NCI-H2107 (cell line): ENCODE results near the gene CPA5.

Source experiments
- DNase-seq: peaks from one replicate; lab custom pipeline; 2025; lab: John Stamatoyannopoulos, UW

Gene CPA5

DNA sequence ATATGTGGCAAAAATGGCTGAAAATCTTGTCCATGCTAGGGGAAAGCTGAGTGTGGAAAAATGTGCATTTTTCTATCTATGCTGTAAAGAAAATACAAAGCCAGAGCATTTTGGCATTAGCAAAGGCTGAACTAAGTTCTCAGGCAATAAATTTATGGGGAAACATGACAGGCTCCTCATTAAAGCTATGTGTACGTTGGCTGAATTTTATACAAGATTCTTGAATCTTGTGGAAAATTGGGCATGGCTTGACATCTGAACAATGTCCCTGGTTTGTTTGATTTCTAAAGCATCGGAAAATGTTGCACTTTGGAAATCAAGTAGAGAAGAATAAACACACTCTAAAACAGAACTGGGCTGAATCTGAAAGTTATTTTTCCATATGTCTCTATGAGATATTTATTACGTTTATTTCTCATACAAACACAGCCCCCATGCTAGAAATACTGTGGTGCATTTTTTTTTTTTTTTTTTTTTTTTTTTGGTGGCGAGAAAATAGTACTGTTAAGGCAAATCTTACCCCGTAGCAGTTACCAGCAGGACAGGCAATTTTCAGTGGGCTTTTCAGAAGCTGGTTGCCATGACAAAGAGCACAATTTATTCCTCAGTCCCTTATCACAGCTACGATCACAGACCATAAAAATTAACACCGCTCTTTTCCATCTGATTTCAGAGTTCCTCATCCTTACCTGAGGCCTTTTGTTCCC, 52.6 kb downstream of the CPA5 start:
- no peak for DNase-seq

DNA sequence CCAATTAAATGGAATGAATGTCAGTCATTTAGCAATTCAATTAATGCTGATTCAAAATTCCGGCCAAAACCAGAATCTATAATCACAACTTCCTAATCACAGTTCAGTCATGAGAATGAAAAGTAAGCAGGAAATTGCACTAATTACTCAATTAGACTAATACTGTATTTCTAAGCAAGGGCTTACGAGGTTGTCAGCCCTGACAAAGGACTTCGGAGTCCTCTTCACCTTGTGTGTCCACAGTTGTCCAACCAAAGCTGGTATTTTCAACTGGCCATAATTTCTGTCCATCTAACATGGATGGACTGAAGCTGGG, 53.1 kb downstream of the CPA5 start:
- no peak for DNase-seq

DNA sequence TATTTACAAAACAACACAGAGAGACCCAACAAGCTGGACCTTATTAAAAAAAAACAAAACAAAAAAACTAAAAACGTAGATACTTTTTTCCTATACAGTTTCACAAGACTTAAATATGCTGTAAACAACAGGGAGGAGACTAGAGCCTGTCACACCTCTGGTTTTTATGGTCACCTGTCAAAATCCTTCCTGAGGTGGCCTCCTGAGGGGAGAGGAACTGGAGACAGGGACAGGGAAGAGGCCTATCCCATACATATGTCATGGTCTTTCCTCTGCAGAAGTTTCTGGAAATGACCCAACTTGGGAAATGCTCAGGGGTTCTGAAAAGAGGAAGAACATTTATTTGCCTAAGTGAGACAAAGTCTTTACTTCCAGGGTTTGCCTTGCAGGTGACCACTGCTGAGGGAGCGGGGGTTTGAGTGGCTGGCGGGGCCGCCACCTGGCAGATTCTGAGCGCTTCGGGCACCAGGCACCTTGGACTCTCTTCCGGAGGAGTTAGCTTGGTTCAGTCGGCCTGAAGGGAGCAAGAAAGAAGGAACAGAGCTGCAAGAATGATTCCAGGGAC, 54.0 kb downstream of the CPA5 start:
- no peak for DNase-seq

DNA sequence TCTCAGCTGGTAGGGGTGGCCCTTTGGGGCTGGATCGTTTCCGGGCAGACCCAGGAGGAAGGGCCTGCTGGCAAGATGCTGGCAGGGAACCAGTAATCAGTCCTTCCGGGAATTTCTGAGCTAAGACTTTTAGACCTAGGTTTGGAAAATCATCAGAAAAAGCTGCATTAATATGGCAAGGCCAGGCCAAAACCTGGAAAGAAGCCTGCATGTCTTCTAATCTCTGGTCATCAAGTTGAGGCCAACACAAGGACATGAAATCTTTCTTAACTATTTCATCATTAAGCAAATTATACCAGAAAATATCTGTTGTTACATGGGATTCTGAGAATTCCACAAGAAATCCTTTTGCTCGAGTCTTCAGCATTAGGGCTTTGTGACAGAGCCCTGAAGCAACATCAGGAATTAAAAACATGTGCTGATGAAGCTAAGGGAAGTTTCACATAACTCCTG, 55.5 kb downstream of the CPA5 start:
- DNase-seq: no peak

DNA sequence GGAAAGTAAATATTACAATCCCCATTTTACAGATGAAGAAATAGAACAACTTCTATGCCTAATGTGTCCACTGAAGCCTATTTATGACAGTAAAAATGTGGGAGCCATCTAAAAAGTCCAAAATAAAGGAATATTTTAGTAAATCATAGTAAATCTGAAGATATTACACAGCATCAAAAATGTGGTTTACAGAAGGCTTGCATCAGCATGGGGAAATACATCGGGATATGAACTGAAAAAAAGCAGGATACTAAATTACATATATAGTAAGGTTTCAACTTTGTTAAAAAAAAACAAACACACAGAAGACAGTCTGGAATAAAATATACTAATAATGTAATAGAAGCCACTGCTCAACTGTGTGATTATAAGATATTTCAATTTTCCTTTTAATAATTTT, 56.5 kb downstream of the CPA5 start:
- DNase-seq: no peak

DNA sequence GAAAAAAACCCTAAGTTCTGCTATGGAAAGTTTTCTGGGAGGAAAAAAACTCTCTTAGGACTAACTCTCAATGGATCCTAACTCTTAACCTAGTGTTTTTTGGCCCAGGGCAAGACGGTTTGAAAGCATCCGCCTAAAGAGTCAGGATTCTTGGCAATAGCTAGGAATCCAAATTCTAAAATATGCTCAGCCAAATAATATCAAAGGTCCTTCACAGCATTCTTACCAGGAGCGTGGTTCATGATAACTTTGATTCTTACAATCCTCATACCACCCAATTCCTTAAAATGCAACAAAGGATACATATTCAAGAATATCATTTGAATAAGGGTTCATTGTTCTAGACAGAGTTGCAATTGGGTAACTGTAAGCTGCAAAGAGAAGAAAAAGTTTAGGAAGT, 57.0 kb downstream of the CPA5 start:
- DNase-seq: no peak

DNA sequence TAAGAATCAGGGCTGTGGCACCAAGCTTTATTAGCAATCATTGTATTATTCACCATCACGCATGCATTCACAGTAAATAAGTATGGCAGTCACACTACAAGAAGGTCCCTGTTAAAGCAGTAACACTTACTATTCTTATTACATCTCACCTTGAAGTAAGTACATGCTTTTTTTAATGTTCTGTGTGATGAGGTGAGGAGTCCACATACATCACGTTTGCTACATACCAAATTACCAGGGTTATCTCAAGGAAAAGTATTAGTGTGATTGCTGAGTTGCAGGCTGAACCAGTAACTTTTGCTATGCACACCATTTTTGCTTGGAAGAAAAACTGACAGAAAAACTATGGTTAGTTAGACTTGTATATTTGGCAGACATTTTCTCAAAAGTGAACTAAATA, 60.4 kb downstream of the CPA5 start:
- no peak for DNase-seq

DNA sequence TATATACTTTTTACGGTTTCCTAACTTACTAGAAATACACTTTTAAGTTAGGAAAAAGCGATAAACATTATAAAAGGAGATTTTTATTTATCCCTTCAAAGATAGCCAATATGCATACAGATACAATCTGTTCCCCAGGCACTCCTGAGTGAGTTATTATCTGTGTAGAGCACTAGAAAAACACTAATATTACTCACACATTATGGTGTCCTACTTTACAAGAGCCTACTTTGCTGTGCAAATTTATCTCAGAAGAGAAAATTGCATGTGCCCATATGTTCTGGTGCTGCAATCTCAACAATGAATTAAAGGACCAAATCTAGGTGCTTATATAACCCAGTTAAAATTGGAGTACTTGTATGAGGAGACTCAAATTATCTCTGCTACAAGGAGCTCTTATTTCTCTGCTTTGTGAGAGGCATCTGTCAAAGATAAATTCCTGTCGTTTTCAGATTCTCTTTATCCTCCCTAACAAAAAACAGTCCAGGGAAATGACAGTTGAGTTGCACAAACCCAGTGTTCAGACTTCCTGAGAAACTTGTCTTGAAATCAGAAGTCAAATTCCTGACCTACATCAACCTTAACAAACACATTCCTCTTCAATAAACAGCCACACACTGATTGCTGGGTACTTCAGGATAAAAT, 64.6 kb downstream of the CPA5 start:
- no peak for DNase-seq

DNA sequence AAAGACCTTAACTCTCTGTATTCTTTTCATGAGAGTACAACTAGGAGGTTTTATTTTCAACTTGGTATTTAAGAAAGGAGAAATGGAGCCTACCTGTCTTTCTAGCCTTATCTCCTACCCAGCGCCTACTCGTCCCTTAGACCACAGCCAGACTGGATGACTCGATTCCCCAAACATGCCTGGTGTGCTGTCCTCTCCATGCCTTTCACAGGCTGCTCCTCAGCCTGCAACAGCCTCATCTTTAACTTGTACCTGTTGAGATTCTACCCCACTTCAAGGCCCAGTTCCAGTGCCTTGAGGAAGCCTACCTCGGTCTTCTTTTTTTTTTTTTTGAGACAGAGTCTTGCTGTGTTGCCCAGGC, 65.1 kb downstream of the CPA5 start:
- no peak for DNase-seq

DNA sequence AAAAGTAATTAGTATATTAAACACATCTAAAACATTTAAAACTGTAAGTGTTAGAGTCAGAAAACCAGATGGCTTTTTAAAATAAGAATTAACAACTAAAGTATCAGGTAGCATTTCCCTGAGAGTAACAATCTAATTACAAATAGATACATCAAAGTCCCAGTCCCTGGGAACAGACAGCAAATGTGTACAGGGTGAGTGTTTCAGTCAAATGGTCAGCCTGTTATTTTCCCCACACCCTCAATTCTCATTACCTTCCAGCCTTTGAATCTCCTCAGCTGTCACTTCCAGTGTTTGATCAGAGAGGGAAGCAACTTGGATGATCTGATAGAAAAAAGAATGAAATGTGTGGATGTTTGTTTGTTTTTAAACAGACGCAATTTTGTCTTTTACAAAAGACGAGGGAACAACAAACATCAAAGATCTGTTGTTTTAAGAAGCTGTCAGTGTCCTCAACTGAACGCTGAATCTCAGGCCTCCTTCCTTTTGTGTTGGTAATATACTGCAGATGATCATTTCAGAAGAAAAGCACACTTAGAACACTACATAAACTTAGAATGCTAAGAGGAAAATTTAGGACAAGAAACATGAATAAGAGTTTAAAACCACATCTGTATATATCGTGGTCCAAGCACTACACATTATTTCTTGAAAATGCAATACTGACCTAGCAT, 66.4 kb downstream of the CPA5 start:
- no peak for DNase-seq

DNA sequence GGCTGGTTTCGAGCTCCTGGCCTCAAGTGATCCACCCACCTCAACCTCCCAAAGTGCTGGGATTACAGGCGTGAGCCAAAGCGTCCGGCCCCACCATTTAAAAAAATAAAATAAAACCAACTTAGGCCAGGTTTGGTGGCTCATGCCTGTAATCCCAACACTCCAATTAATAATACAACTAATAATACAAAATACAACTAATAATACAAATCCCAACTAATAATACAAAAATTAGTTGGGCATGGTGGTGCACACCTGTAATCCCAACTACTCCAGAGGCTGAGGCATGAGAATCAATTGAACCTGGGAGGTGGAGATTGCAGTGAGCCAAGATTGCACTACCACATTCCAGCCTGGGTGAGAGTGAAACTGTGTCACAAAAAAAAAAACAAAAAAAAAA, 68.6 kb downstream of the CPA5 start:
- no peak for DNase-seq

DNA sequence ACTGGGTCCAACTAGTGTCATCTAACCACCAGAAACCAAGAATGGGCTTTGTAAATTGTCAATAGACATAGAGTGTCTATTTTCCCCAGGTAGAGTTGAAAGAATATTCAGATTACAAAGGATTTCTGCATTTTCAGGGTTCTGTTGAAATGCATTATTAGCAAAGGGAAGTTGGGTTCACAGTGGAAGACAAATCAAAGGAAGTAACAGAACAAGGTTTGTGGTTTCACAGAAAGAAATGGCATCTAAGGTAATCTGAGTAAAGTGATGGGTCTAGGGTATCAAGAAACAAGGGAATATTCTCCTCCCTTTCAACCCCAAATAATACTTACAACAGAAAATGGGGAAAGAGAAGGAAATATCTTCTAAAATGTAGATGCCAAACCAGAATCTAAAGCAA, 70.4 kb downstream of the CPA5 start:
- DNase-seq: no peak

DNA sequence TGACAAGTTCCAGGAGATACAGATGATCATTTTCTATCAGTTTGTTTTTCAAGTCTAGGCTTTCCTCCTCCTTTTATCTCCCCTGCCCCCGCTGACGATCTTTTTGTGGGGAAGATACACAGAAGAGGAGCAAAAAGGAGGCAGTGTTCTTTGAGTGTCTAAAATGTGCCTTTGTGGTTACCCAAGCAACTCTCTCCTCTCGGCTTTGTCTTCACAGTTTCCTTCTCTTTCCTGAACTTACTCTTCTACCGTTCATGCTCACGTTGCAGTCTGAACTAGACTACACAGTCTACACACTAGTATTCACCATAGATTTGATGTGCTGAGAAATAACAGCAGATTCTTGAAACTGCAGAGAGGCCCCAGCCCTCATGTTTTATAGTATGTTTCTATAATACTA, 72.6 kb downstream of the CPA5 start:
- no peak for DNase-seq

DNA sequence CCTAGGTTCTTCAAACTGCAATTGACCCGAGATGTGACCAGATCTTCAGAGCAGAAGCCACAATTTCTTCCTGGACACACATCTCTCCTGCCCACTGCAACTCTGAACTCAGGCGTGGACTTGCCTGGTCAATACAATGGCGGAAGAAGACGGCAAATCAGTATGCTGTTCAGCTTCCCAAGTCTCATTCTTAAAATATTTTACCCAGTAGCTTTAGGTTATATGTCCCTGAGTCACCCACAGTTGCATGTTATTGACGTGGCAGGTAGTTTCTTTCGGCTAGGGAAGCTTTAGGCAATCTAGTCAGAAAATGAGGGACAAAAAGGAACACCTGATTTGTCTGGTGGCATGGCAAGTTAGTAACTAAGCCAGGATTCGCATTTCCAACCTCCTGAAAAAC, 73.7 kb downstream of the CPA5 start:
- DNase-seq: no peak
